ENCODE data around the gene CXCR3.

CXCR3 gene

DNA sequence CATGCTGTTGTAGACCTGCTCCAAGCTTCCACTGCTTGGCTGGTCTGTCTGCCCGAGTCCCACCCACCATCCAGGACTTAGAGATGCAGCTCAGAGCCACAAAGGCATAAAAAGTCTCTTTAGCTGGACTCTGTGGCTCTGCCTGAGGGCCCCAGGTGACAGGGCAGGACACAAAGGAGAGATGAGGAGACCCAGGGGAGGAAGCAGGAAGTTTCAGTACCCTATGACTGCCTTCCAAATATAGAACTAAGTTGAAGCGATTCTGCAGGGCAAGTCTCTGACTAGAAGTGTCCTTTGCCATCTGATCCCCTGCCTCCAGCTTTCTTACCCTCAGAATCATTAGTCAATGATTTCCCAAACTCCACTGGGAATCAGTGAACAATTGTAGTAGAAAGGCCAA lies 11.2 kb upstream of the CXCR3 start:
- Histone ChIP-seq H3K4me1 (no peaks in the 10 kb centered on the region), H3K79me2 (no peaks in the 10 kb centered on the region), H3K4me3 (ENCODE audit: low read depth, low read length) (no peak overlapping the region), H3K4me2 (ENCODE audit: low read length) (no peak overlapping the region), H3K27ac (no peak overlapping the region), H3K9me3 (ENCODE audit: control insufficient read depth, low read length) (no peaks in the 10 kb centered on the region), H3K27me3 (ENCODE audit: control insufficient read depth, insufficient read depth, low read length) (no peaks in the 10 kb centered on the region), H2AFZ (no peak overlapping the region), H3K36me3 (ENCODE audit: control insufficient read depth, insufficient read depth, low read length) (no peaks in the 10 kb centered on the region), H3K9ac (no peak overlapping the region)
- TF ChIP-seq, protein P1, sequence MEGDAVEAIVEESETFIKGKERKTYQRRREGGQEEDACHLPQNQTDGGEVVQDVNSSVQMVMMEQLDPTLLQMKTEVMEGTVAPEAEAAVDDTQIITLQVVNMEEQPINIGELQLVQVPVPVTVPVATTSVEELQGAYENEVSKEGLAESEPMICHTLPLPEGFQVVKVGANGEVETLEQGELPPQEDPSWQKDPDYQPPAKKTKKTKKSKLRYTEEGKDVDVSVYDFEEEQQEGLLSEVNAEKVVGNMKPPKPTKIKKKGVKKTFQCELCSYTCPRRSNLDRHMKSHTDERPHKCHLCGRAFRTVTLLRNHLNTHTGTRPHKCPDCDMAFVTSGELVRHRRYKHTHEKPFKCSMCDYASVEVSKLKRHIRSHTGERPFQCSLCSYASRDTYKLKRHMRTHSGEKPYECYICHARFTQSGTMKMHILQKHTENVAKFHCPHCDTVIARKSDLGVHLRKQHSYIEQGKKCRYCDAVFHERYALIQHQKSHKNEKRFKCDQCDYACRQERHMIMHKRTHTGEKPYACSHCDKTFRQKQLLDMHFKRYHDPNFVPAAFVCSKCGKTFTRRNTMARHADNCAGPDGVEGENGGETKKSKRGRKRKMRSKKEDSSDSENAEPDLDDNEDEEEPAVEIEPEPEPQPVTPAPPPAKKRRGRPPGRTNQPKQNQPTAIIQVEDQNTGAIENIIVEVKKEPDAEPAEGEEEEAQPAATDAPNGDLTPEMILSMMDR (IDR thresholded peaks at IDR 0.05) = no peak

DNA sequence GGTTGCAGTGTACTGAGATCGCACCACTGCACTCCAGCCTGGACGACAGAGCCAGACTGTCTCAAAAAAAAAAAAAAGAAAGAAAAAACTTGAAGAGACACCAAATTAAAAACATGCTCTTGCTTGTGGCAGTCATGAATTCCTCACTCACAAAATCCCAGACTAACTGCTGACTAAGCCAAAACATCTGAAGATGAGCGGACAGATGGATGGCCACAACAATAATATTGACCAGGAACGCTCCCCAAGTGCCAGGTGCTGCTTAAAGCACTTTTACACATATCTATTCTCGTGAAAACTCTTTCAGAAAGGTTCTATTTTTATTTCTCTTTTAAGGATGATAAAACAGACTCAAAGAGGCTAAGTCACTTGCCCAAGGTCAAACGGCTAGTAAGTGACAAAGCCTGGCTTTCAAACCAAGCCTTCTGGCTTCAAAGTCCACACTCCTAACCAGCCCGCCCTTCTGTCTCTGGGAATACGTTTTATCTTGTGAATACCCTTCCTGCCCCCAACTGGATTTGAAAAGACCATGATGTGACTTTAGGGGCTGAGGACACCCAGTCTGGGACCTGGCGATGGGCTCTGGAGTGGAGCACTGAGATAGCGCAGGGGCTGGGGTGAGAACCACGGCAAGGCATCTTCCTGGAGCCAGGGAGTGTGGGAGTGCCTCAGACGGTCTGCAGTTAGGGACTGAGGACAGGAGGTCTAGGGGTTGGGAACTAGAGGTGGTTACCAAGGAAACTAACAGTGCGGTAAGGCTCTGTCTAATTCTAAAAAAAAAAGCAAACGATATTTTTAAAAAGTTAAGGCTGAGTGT lies 9.5 kb upstream of the CXCR3 start:
- H3K9ac ChIP-seq = no peak overlapping the region
- no peaks in the 10 kb centered on the region for H3K4me1 ChIP-seq
- TF ChIP-seq, protein P1 (IDR thresholded peaks at IDR 0.05) = no peak
- H3K27me3 ChIP-seq (ENCODE audit: control insufficient read depth, insufficient read depth, low read length) = no peaks in the 10 kb centered on the region
- H3K27ac ChIP-seq = no peak overlapping the region
- H2AFZ ChIP-seq = no peak overlapping the region
- H3K4me3 ChIP-seq (ENCODE audit: low read depth, low read length) = no peak overlapping the region
- H3K9me3 ChIP-seq (ENCODE audit: control insufficient read depth, low read length) = no peaks in the 10 kb centered on the region
- no peaks in the 10 kb centered on the region for H3K79me2 ChIP-seq
- no peak overlapping the region for H3K4me2 ChIP-seq (ENCODE audit: low read length)
- H3K36me3 ChIP-seq (ENCODE audit: control insufficient read depth, insufficient read depth, low read length) = no peaks in the 10 kb centered on the region

DNA sequence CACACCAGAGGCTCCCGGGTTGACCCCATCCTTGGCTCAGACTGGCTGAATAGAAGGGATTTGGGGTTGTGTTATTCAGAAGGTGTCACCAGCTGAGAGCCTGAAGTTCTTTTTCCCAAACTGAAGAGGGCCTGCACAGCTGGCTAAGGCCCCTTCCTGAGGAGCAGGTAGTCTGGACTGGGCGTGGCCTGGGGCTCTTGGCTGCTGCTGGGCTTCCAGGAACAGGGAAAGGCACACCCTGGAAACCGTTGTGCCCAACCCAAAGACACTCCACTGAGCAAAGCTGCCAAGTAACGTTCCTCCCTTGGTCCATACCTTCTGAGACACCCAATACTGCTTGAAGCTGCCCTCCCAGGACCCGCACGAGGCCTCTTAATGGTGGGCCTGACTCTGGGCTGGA lies 8.3 kb upstream of the CXCR3 start:
- Histone ChIP-seq H3K4me2 (ENCODE audit: low read length) (no peak overlapping the region), H3K36me3 (ENCODE audit: control insufficient read depth, insufficient read depth, low read length) (no peaks in the 10 kb centered on the region), H3K27ac (no peak overlapping the region), H2AFZ (no peak overlapping the region), H3K4me1 (no peaks in the 10 kb centered on the region), H3K27me3 (ENCODE audit: control insufficient read depth, insufficient read depth, low read length) (no peaks in the 10 kb centered on the region), H3K9me3 (ENCODE audit: control insufficient read depth, low read length) (no peaks in the 10 kb centered on the region), H3K9ac (no peak overlapping the region), H3K79me2 (no peaks in the 10 kb centered on the region), H3K4me3 (ENCODE audit: low read depth, low read length) (no peak overlapping the region)
- TF ChIP-seq, protein P1 (IDR thresholded peaks at IDR 0.05) = no peak

DNA sequence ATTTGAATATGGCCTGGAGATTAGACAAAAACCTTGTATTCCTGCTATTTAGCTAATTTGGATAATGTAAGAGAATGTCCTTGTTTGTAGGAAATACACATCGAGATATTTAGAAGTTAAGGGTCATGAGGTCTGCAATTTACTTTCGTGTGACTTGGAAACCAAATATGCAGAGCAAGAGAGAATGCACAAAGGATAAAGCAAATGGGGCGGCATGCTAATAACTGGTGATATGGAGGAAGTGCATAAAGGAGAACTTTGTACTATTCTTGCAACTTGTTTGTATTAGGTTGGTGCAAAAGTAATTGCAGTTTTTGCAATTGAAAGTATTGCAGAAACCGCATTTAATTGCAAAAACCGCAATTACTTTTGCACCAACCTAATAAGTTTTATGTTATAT lies 7.2 kb upstream of the CXCR3 start:
- H3K9ac ChIP-seq = no peak overlapping the region
- H3K4me1 ChIP-seq = no peaks in the 10 kb centered on the region
- H3K27me3 ChIP-seq (ENCODE audit: control insufficient read depth, insufficient read depth, low read length) = no peaks in the 10 kb centered on the region
- no peaks in the 10 kb centered on the region for H3K36me3 ChIP-seq (ENCODE audit: control insufficient read depth, insufficient read depth, low read length)
- TF ChIP-seq, protein P1 (IDR thresholded peaks at IDR 0.05) = no peak
- H3K79me2 ChIP-seq = no peaks in the 10 kb centered on the region
- H3K4me2 ChIP-seq (ENCODE audit: low read length) = no peak overlapping the region
- H3K4me3 ChIP-seq (ENCODE audit: low read depth, low read length) = no peak overlapping the region
- no peaks in the 10 kb centered on the region for H3K9me3 ChIP-seq (ENCODE audit: control insufficient read depth, low read length)
- no peak overlapping the region for H2AFZ ChIP-seq
- H3K27ac ChIP-seq = no peak overlapping the region

DNA sequence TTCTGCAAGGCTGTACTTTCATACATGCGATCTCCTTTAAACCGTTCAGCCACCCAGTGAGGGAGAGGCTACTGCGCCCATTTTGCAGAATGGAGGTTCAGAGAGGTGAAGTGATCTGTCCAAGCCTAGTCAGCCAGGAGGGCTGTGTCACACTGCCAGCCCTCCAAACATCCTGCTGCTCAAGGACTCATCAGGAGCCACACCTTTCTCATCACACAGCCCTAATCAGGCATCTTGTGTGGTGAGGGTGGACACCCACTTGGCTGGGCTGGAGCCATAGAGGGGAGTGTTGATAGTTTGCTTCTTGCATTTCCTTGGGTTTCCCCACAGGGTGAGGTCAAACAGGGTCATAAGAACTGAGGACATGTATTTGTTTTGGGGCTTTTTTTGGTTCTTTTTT lies 5.4 kb upstream of the CXCR3 start:
- H3K4me3 ChIP-seq (ENCODE audit: low read depth, low read length) = no peak overlapping the region
- no peaks in the 10 kb centered on the region for H3K9me3 ChIP-seq (ENCODE audit: control insufficient read depth, low read length)
- no peaks in the 10 kb centered on the region for H3K36me3 ChIP-seq (ENCODE audit: control insufficient read depth, insufficient read depth, low read length)
- no peak overlapping the region for H3K4me2 ChIP-seq (ENCODE audit: low read length)
- TF ChIP-seq, protein P1 (IDR thresholded peaks at IDR 0.05) = no peak
- H3K9ac ChIP-seq = no peak overlapping the region
- H2AFZ ChIP-seq = no peak overlapping the region
- no peaks in the 10 kb centered on the region for H3K79me2 ChIP-seq
- H3K4me1 ChIP-seq = no peaks in the 10 kb centered on the region
- H3K27ac ChIP-seq = no peak overlapping the region
- no peaks in the 10 kb centered on the region for H3K27me3 ChIP-seq (ENCODE audit: control insufficient read depth, insufficient read depth, low read length)

All from parathyroid adenoma (tissue), 2 donors.